Suprapubic skin (tissue), 4 donors: ENCODE data around the gene JAKMIP1. TPM values are rescaled to one million over a fixed set of nuclear protein-coding genes. Genes with fewer than 3 reads are reported as not detected.
A peak's percentile ranks its signal among the peaks of the same experiment; 100 is the strongest.

Experiments used
- DNase-seq, 2 donors: peaks; one replicate each; pipeline ENCODE4 v3.0.0-alpha.2; 2019; ENCODE audit warnings: low spot score in 2 of 2
- H3K27ac ChIP-seq: fragments of 200-600 bp; sonication (generic); one replicate; pipeline ENCODE4 v1.5.1; 2019
- H3K27me3 ChIP-seq: fragments of 200-600 bp; sonication (generic); one replicate; pipeline ENCODE4 v1.5.1; 2019
- H3K36me3 ChIP-seq: fragments of 200-600 bp; sonication (generic); one replicate; pipeline ENCODE4 v1.5.1; 2019
- H3K4me1 ChIP-seq: fragments of 200-600 bp; sonication (generic); one replicate; pipeline ENCODE4 v1.5.1; 2019
- H3K4me3 ChIP-seq: fragments of 200-600 bp; sonication (generic); one replicate; pipeline ENCODE4 v1.5.1; 2019; ENCODE audit warnings: mild to moderate bottlenecking
- H3K9me3 ChIP-seq: fragments of 200-600 bp; sonication (generic); one replicate; pipeline ENCODE4 v1.5.1; 2019
- CTCF ChIP-seq, 2 donors: fragments of 200-600 bp in 1 of 2; fragments of 450-650 bp in 1 of 2; sonication (generic) in 1 of 2; IDR thresholded peaks; one replicate each; pipeline ENCODE4 v1.5.1; 2016 to 2019; ENCODE audit warnings: antibody characterized with exemption in 2 of 2, mild to moderate bottlenecking in 1 of 2, moderate library complexity in 1 of 2
- EP300 ChIP-seq: sonication (generic); formaldehyde crosslinking; IDR thresholded peaks from one replicate; pipeline ENCODE4 v1.6.1; 2017; ENCODE audit warnings: antibody characterized with exemption
- POLR2A ChIP-seq, 2 donors: fragments of 450-650 bp; IDR thresholded peaks; one replicate each; pipeline ENCODE4 v1.6.1; 2017; ENCODE audit warnings: antibody characterized with exemption in 2 of 2, mild to moderate bottlenecking in 2 of 2, moderate library complexity in 2 of 2
- POLR2AphosphoS5 ChIP-seq, 3 donors: sonication (generic); formaldehyde crosslinking; IDR thresholded peaks; one replicate each; pipeline ENCODE4 v1.6.1; 2017; ENCODE audit warnings: antibody characterized with exemption in 3 of 3
- WGBS: methylation state at CpG from one replicate; pipeline ENCODE4 v1.1.5; 2018; 5-methylcytosine and 5-hydroxymethylcytosine counted together
- total RNA-seq, 4 donors: library from RNA; depleted of rRNA; stranded (reverse); fragments of >200 nt; gene quantifications; one replicate each; pipeline ENCODE4 v1.1.0, GENCODE V29; 2016

Gene JAKMIP1
- total RNA-seq, 4 donors from 2014 or later, result 0.24 TPM; not detected in 3

GRCh38 chr4:6002492-6002833 is 197.9 kb downstream of the JAKMIP1 start:
- H3K4me3 ChIP-seq, result no peak overlapping the region
- TF ChIP-seq POLR2A (IDR thresholded peaks at IDR 0.05) (no peak), CTCF (IDR thresholded peaks at IDR 0.05) (no peak), EP300 (no peak), POLR2AphosphoS5 (IDR thresholded peaks at IDR 0.05) (no peak)
- H3K9me3 ChIP-seq, result no peaks in the 10 kb centered on the region
- WGBS, result no CpG with 5 or more reads among the region's 5 CpGs
- no peaks in the 10 kb centered on the region for H3K36me3 ChIP-seq
- no peaks in the 10 kb centered on the region for H3K4me1 ChIP-seq
- H3K27me3 ChIP-seq, result peaks cover 29% of the 10 kb centered on the region
- H3K27ac ChIP-seq, result no peak overlapping the region
- DNase-seq, result peak; percentile 39 to 70

GRCh38 chr4:6001680-6002491 is 198.5 kb downstream of the JAKMIP1 start:
- H3K4me1 ChIP-seq, result no peaks in the 10 kb centered on the region
- H3K27ac ChIP-seq, result no peak overlapping the region
- peaks cover 23% of the 10 kb centered on the region for H3K27me3 ChIP-seq
- DNase-seq, result peak; percentile 19 to 57
- 56% methylated on average over 6 of the region's 6 CpGs for WGBS
- no peaks in the 10 kb centered on the region for H3K36me3 ChIP-seq
- H3K9me3 ChIP-seq, result no peaks in the 10 kb centered on the region
- TF ChIP-seq EP300 (no peak), CTCF (IDR thresholded peaks at IDR 0.05) (no peak), POLR2AphosphoS5 (IDR thresholded peaks at IDR 0.05) (no peak), POLR2A (IDR thresholded peaks at IDR 0.05) (no peak)
- H3K4me3 ChIP-seq, result no peak overlapping the region

GRCh38 chr4:5999830-6000365 is 200.5 kb downstream of the JAKMIP1 start:
- Histone ChIP-seq H3K27me3 (peaks cover 22% of the 10 kb centered on the region), H3K9me3 (no peaks in the 10 kb centered on the region), H3K4me1 (no peaks in the 10 kb centered on the region), H3K4me3 (no peak overlapping the region), H3K36me3 (no peaks in the 10 kb centered on the region), H3K27ac (no peak overlapping the region)
- WGBS, result 89% methylated on average over 9 of the region's 9 CpGs
- TF ChIP-seq POLR2A (IDR thresholded peaks at IDR 0.05) (no peak), EP300 (no peak), POLR2AphosphoS5 (IDR thresholded peaks at IDR 0.05) (no peak), CTCF (IDR thresholded peaks at IDR 0.05) (no peak)
- DNase-seq, result peak; percentile 26 to 59

GRCh38 chr4:5999356-5999755 is 201.0 kb downstream of the JAKMIP1 start:
- H3K27me3 ChIP-seq, result peaks cover 27% of the 10 kb centered on the region
- no peaks in the 10 kb centered on the region for H3K36me3 ChIP-seq
- H3K4me3 ChIP-seq, result no peak overlapping the region
- peak in 1 of 2 donors; percentile 10 for DNase-seq
- no peaks in the 10 kb centered on the region for H3K4me1 ChIP-seq
- WGBS, result 77% methylated on average over 6 of the region's 6 CpGs
- TF ChIP-seq POLR2A (IDR thresholded peaks at IDR 0.05) (no peak), EP300 (no peak), POLR2AphosphoS5 (IDR thresholded peaks at IDR 0.05) (no peak), CTCF (IDR thresholded peaks at IDR 0.05) (no peak)
- H3K27ac ChIP-seq, result no peak overlapping the region
- H3K9me3 ChIP-seq, result no peaks in the 10 kb centered on the region

- Histone ChIP-seq H3K4me3 (no peak overlapping the region), H3K9me3 (no peaks in the 10 kb centered on the region), H3K27ac (no peak overlapping the region), H3K36me3 (no peaks in the 10 kb centered on the region), H3K4me1 (no peaks in the 10 kb centered on the region), H3K27me3 (peaks cover 33% of the 10 kb centered on the region)
- peak; percentile 56 to 74 for DNase-seq
- TF ChIP-seq POLR2AphosphoS5 (IDR thresholded peaks at IDR 0.05) (no peak), CTCF (IDR thresholded peaks at IDR 0.05) (peak; percentile 55 to 88)
- 5% methylated on average over 8 of the region's 9 CpGs for WGBS
These were observed 201.9 kb downstream of the JAKMIP1 start for GRCh38 chr4:5998333-5998936.
